Measurements from ENCODE around the gene YIPF3.
"Not testable (repeated sequence)": the region's sequence is repeated elsewhere in the genome, so short reads cannot be mapped to it uniquely, and the experiment has no call there.

Gene YIPF3

DNA sequence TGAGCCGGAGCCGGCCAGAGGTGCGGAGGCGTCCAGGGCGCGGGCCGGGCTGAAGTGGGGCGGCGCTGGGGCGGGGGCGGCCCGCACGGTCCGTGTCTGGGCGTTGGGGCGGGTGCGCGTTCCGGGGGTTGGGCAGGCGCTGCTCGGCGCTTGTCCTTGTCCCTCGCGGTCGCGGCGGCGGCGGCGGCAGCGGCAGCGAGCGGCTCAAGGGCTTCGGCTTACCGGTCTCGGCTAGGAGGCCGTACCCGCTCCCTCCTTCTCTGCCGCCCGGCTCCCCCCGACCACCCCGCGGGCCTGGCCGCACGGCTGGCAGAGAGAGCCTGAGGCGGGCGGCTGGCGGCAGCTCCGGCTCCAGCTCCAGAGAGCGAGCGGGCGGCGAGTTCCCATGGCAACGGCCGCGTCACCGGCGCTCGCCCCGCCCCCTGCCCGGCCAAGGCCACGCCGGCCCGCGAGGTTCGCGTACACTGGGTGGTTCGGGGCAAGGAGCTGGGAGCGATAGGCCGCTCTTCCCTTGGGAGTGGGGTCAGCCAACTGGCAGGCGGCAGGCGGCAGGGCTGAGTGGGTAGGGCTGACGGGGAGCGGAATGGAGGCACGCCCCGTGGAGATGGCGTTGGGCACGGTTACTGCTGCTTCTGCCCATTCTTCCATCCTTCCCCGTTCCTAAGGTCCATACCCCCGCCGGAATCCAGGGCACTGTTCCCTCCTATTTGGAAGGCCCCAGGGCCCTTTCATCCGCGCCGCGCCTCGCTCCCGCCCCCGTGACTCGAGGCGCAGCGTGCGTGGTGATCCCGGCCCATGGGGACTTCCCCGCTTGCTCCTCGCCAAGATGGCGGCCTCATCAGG, 6.5 kb downstream of the YIPF3 start, which contains the start of gene LRRC73:
Gene LRRC73 (minus strand): TSS at position 363 of the 843 bp plus-strand sequence. CDS start 561 bp downstream, outside the sequence.
- peak; percentile 70 for DNase-seq (ENCODE audit: low read depth)

DNA sequence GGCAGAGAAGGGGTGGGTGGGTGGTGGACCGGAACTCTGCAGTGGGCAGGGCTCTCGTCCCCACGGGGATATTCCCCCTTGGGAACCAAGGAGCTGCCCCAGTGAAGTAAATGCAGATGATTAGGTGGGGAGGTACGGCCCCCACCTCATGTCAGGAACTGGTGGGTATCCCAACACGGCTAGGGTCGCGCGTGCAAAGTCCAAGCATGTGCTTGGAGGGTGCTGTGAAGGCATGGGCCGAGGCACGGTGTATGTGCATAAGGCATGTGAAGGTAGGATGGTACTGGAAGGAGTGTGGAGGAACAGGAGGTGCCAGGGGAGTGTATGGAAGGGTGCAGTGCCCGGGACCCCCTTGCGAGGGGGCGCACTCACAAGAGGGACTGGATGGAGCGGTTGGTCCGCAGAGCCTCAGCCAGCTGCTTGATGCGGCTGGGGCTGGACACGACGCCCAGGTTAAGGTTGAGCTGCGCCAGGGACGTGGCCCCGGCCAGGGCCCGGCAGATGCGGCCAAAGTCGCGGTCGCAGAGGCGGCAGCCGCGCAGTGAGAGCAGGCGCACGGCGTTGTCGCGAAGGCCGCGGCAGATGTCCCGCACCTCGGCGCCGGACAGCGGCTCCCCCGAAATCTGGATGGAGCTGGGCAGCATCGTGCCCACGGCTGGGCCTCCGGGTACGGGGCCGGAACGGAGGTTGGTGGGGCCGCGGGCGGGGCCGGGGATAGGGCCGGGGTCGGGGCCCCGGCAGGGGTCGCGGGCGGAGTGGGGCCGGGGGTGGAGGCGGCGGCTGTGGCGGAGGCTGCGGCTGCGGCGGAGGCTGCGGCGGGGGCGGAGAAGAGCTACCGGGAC, 7.4 kb downstream of the YIPF3 start:
- DNase-seq (ENCODE audit: low read depth), result no peak

DNA sequence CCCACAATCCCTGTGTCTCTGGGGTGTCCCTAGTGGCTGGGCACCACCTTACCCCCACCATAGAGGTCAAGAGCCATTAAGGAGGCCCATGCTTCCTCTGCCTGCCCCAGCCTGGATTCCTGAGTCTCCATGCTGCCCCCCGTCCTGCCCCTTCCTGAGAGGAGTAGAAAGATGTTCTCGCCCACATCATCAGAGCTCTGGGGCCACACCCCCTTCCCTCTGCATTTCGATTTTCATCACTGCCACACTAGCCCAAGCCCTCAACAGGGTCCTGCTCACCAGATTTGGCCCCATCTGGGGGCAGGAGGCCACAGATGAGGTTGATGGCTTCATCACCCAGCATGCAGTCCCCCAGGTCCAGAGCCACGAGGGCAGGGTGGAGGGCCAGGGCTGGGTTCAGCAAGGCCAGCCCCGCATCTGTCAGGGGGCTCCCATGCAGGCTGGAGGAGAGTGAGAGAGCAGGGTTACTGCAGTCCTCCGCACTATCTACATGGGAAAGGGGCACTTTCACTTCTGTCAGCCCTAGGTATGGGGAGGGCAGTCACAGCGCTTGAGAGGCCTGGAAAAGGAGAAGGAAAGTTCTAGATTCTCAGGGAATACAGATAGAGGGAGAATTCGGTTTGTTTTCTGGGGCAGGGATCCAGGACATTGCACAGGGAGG, 8.1 kb downstream of the YIPF3 start:
- no peak for DNase-seq (ENCODE audit: low read depth)

DNA sequence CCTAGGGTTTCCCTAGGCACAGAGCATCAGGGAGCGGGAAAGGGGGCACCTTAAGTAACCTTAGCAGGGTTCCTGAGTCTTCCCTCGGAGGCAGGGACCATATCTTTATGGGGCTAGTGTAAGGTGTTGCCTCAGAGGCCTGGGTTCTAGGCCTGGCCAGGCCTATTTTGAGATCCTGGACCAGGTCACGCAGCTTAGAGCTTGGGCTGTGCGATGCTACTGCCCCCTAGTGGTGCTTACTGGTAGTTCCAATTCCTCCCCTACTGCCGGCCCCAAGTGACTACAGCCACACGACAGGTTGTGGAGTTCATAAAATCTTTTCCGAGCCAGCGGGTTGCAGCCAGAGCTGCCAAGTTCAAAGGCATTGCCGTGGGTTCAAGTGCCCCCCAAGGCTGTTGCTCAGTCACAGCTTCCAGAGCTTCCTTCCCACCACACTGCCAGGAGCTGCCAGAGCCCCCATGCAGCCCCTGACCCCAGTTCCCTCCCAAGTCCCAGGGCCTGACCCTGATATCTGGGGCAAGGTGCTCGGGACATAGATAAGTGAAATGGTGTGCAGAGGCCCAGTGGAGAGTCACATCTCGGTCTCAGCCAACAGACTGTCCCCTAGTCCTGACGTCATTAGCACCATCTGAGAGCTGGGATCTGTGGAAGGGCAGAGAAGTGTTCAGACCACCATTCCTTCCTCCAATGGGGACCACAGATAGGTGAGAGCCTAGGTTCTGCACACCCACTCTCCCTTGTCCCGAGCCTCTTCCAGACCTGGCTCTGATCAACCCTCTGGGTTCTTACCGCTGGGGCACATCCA, 9.9 kb downstream of the YIPF3 start:
- peak; percentile 70 for DNase-seq (ENCODE audit: low read depth)

DNA sequence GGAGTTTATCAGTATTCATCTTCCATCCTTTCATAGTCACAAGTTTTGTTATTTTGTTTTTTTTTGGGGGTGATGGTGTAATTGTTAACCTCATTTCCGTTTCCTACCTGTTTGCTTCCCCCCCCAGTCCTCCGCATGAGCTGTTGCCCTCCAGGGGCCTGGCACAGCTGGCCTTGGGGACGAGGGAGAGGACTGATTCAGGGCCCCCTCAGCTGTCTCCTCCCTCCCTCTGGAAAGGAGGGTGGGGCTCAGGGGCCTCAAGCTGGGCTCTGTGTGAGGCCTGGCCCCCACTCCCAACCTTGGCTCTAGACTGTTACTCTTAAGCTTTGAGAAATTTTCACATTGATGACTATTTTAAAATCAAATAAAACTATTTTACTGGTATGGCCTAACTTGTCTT, 10.6 kb downstream of the YIPF3 start:
- no peak for DNase-seq (ENCODE audit: low read depth)

DNA sequence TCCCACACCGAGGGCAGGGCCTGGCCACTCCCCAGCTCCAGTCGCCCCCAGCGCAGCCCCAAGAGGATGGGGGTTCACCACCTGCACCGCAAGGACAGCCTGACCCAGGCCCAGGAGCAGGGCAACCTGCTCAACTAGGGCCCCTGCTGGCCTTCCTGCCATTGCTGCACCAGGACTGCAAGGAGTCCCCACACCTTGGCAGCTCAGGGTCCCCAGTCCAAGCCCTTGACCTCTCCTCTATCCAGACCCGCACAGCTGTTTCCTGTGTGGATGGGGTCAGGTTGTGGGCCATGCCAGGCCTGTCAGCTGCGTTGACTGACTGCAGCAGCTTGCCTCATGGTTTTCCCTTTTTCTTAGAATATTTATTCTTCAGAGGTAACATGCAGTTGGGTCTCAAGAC, 11.0 kb downstream of the YIPF3 start:
- DNase-seq (ENCODE audit: low read depth), result no peak

DNA sequence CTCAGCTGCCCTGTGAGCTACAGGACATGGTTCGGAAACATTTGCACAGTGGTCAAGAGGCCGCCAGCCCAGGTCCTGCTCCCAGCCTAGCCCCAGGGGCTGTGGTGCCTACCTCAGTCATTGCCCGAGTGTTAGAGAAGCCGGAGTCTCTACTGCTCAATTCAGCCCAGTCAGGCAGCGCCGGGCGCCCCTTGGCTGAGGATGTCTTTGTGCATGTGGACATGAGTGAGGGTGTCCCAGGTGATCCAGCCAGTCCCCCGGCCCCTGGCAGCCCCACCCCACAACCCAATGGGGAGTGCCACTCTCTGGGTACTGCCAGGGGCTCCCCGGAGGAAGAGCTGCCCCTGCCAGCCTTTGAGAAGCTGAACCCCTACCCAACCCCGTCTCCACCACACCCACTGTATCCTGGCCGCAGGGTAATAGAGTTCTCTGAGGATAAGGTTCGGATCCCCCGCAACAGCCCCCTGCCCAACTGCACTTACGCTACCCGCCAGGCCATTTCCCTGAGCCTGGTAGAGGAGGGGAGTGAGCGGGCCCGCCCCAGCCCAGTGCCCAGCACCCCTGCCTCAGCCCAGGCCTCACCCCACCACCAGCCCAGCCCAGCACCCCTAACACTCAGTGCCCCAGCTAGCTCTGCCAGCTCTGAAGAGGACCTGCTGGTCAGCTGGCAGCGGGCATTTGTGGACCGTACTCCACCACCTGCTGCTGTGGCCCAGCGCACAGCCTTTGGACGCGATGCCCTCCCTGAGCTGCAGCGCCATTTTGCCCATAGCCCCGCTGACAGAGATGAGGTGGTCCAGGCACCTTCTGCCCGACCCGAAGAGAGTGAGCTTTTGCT, 11.8 kb downstream of the YIPF3 start:
- no peak for DNase-seq (ENCODE audit: low read depth)

DNA sequence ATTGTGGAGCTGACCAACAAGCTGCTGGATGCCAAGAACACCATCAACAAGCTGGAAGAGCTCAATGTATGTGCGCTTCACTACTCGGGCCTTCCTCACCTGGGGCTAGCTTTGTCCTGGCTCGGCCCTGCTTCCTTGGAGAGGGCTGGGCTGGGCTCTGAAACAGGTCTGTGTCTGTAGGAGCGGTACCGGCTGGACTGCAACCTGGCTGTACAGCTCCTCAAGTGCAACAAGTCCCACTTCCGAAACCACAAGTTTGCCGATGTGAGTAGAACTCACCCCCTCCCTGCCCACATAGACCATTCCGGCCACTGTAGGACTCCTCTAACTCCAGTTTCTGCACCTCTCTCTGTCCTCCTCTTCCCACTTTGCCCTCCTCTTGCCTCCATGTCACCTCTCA, 13.3 kb downstream of the YIPF3 start:
- no peak for DNase-seq (ENCODE audit: low read depth)

DNA sequence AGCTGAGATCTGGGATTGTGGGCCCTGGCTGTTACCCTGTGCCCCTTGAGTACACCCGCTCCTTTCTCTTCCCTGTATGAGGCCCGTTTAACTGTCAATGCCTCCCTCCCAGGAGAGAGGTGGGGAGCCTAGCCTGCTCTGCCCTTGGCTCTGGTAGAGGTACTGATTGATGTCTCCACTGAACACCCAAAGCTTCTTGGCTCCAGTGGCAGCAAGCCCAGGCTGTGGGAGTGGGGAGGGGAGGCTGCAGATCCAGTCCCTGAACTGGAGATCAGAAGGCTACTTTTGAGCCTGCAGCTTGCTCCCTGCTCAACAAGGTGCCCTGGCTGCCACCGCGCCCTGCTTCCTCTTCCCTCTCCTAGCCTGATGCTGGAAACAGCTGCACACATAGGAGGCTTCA, 14.1 kb downstream of the YIPF3 start:
- DNase-seq (ENCODE audit: low read depth), result no peak

DNA sequence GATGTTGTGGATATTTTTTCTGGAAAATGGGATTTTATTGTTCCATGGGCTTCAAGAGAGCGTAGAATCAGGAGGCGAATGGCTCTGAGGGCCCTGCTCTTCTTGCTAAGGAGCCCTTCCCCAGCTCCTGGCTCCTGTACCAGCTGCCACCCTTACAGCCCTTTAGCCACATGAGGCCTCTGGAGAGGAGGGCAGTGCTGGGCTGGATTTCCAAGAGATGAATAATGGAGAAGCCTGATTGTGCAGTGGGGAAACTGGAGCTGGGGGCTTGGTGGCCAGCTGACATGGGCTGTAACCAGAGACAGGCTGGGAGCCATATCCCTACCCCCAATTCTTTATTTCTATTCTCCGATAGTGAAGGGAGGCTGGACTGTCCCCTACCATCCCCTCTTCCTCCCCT, 15.8 kb downstream of the YIPF3 start:
- DNase-seq (ENCODE audit: low read depth), result no peak

DNA sequence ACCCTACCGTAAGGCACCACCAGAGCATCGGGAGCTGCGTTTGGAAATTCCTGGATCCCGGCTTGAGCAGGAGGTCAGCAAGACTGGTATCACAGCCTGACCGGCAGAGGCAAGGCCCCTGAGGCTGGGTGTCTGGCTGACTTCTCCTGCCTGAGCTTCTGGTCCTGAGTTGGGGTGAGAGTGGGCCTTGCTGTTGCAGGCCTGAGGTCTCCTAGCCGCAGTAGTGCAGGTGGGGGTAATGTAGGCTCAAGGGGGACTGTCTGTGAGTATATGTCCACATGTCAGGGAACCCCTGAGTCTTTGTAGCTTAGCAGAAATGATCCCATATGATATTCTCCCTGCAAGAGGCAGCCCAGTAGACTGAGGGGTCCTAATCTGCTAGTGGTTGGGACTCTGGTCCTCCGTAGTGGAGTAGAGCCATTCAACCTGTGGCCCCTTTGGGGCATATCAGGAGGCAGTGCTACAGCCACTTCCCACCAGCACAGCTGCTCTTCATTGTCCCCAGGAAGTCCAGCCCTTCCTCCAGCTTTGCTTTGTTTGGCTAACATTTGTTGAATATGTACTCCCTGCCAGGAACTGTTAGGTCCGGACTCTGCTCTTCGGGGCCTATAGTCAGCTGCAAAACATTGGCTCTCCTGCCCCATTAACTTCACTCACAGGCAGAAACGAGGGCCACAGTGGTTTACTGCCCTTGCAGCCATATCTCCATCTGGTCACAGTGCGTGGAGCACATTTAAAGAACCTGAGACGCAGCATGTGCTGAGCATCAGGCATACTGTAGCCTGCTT, 17.5 kb downstream of the YIPF3 start:
- DNase-seq (ENCODE audit: low read depth), result no peak

DNA sequence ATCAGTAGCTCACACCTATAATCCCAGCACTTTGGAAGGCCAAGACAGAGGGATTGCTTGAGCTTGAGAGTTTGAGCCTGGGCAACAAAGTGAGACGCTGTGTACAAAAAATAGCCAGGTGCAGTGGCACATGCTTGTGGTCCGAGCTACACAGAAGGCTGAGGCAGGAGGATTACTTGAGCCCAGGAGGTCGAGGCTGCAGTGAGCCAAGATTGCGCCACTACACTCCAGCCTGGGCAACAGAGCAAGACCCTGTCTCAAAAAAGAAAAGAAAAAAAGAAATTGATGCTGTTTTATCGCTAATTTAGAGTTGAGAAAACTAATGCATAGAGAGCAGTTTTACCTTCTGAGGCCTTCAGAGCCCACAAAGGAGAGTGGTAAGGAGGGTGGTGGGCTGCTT, 18.4 kb downstream of the YIPF3 start:
- DNase-seq (ENCODE audit: low read depth), result not testable (repeated sequence)

DNA sequence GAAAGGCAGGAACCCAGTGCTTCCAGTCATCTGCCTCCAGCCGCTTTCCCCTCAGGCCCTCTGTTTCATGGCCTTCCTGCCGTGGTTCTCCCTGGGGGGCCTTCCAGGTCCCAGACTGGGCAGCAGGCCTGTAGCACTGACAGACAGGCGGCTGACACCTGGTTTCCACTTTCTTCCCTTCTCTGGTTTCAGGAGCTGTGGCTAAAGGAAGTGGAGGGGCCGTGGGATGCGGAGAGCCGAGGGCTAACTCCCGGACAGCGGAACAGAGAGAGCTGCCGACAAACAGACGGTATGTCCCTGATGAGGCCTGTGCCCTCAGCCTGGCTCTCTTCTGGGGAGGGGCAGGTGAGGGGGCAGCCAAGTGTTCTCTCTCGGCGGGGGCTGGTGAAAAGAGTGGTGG, 19.0 kb downstream of the YIPF3 start:
- no peak for DNase-seq (ENCODE audit: low read depth)

DNA sequence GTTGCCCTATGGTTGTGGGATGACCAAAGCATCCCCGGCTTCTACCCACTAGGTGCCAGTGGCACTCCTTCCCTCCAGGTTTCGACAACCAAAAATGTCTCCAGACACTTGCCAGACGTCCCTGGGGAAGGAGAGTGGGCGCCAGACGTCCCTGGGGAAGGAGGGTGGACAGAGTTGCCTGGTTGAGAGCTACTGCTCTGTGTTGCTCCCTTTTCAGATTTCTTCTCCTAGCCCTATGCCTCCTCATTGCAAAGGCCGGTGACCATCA, 19.7 kb downstream of the YIPF3 start:
- no peak for DNase-seq (ENCODE audit: low read depth)

DNA sequence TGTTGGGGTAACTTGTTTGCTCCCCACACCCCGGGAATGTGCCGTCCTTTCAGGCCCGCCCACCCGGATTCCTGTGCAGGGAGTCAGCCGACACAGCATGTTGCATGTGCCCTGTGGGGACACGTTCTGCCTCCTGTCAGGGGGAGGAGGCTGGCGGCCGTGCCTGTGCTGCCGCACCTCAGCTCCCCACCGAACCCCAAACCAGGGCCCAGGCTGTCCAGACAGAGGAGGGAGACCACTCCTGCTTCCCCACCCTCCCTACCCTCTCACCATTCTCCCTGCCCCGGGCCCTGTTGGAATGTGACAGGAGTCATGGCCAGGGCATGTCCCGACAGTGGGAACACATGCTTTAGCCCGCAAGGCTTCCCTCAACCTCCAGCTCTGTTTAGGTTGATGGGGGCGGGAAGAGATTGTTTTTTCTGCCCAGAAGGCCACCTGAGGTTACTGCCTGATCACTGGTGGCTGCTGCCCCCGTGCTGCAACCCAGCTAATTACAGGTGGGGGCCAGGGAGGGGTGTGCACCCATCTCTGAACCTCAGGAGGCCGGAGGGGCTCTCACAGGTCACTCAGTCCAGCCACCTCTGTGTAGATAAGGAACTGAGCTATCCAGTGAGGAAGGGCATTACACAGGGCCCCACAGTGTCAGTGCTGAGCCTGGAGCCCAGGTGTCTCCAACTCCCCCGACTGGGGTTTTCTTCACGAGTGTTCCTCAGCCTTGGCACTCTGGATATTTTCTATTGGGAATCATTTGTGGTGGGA, 20.2 kb downstream of the YIPF3 start:
- DNase-seq (ENCODE audit: low read depth), result no peak

DNA sequence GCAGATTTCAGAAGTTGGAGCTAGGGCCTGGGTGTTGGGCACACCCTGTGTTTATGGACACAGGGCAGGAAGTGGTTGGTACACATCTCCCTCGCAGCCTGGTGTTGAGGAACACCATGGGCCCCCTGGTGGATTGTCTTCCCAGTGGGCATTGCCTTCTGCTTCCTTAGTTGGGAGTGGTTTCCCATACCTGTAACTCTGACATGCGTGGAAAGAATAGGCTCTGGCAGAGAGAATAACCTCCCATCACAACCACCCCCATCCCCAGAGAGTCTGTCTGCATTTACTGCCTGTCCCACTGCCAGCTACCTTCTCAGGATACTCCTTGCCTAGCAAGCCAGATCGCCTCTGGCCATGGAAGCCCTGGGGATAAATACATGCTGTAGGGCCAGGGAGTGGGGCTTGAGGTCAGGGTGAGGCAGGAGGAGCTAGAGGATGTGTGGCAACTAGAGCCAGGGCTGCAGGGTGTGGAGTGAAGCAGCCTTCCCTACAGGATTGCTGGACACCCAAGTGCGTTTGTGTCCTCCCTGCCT, 21.3 kb downstream of the YIPF3 start:
- no peak for DNase-seq (ENCODE audit: low read depth)

DNA sequence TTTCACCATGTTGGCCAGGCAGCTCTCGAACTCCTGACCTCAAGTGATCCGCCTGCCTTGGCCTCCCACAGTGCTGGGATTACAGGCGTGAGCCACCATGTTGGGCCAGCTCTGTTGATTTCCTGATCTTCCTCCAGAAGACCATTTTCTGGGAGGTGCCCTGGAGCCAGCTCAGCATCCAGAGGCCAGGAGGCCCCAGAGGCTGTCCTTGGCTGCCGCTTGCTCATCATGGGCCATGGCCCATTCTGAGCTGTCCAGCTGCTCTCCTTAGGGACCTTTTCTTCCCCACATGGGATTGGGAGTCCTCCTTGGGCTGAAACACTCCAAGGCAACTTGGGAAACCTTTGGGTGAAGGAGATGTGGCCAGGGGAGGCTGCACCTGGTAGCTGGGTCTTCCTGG, 22.0 kb downstream of the YIPF3 start:
- no peak for DNase-seq (ENCODE audit: low read depth)

DNA sequence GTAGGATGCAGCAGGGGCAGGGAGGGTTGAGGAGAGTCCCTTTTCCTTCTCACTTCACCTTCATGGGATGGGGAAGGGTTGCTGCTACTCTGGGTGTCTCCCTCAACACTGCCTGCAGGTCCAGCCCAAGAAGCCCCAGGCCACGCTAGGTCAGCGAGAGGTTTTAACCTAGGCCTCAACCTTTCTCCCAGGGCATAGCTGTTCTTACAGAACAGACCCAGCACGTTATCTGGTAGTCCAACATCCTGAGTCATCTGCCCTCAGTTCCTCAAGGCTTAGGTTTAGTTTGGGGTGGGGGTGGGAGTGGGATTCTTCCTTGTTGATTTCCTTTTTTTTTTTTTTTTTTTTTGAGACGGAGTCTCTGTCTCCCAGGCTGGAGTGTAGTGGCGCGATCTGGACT, 22.4 kb downstream of the YIPF3 start:
- DNase-seq (ENCODE audit: low read depth), result no peak

DNA sequence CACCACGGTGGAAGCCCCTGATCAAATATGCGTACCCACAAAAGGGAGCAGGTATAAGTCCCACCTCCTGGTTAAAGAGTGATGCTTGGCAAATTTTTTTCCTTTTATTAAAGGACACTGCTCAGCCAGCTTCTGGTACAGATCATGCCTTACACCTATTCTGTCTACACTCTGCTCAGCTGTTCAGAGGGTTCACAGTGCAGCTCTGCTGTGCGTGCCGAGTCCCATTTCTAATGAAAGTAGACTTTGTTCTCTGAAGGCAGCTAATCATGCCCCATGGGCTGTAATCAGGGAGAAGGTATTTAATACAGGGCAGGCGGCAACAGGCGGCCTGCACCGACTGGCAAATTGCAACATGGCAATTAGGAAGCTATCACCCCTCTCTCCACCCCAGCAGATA, 22.9 kb downstream of the YIPF3 start:
- DNase-seq (ENCODE audit: low read depth), result no peak
